ENCODE measurements around the gene CBY1. TPM values are rescaled to one million over a fixed set of nuclear protein-coding genes. Genes with fewer than 3 reads are reported as not detected.

Gene CBY1
- total and polyA plus RNA-seq, 4 donors, result 6.3 to 14.9 (median 8.9) TPM

- H3K27me3 ChIP-seq (ENCODE audit: control insufficient read depth in 4 of 4, insufficient read depth in 4 of 4, low read length in 3 of 4), result no peaks in the 10 kb centered on the region
- H3K4me1 ChIP-seq (ENCODE audit: control insufficient read depth in 4 of 4, insufficient read depth in 4 of 4, low read length in 3 of 4), result peaks cover 8 to 37% (median 29%) of the 10 kb centered on the region in 4 donors
- 75% methylated on average over 5 of the region's 5 CpGs for WGBS
- H3K9me3 ChIP-seq (ENCODE audit: control insufficient read depth in 4 of 4, low read length in 3 of 4), result no peaks in the 10 kb centered on the region
- H3K4me3 ChIP-seq (ENCODE audit: low read depth in 1 of 3, low read length in 3 of 3), result peak overlapping the region; percentile 65 to 83 (median 66)
- H3K36me3 ChIP-seq (ENCODE audit: control insufficient read depth in 4 of 4, insufficient read depth in 3 of 4, low read depth in 1 of 4, low read length in 3 of 4), result no peaks in the 10 kb centered on the region
- peak overlapping the region; percentile 90 to 98 for H3K27ac ChIP-seq (ENCODE audit: low read depth in 1 of 2, low read length in 2 of 2)
- H3K9ac ChIP-seq (ENCODE audit: low read depth in 1 of 2, low read length in 2 of 2), result peak overlapping the region; percentile 89 to 97
- TF ChIP-seq NR2F2 (IDR thresholded peaks at IDR 0.05), result no peak
- no peak for TF ChIP-seq REST (IDR thresholded peaks at IDR 0.05)
- TF ChIP-seq JUND (IDR thresholded peaks at IDR 0.05), result no peak
- no peak for TF ChIP-seq FOXA2 (IDR thresholded peaks at IDR 0.05)
- no peak for TF ChIP-seq EGR1 (IDR thresholded peaks at IDR 0.05; ENCODE audit: low read depth in 2 of 2)
- TF ChIP-seq SP1 (IDR thresholded peaks at IDR 0.05), result no peak
- TF ChIP-seq MAX (IDR thresholded peaks at IDR 0.05), result no peak
- TF ChIP-seq ATF3 (IDR thresholded peaks at IDR 0.05), result no peak
- no peak for TF ChIP-seq YY1 (IDR thresholded peaks at IDR 0.05)
- TF ChIP-seq RAD21 (IDR thresholded peaks at IDR 0.05), result no peak
- no peak for TF ChIP-seq GABPA (IDR thresholded peaks at IDR 0.05 in 1 of 2, conservative IDR thresholded peaks at IDR 0.05 in 1 of 2)
- no peak for TF ChIP-seq FOXA1 (IDR thresholded peaks at IDR 0.05)
- no peak for TF ChIP-seq TAF1 (conservative IDR thresholded peaks at IDR 0.05)
- TF ChIP-seq CTCF (IDR thresholded peaks at IDR 0.05; ENCODE audit: low read depth, low read length, missing input control), result no peak
- DNase-seq (ENCODE audit: low spot score), result no peak
Measured at GRCh38 chr22:38699143-38699542, 42.7 kb downstream of the CBY1 start.

- no peak for TF ChIP-seq YY1 (IDR thresholded peaks at IDR 0.05)
- no peak for TF ChIP-seq HNF4G (IDR thresholded peaks at IDR 0.05)
- TF ChIP-seq GABPA (IDR thresholded peaks at IDR 0.05 in 1 of 2, conservative IDR thresholded peaks at IDR 0.05 in 1 of 2), result no peak
- TF ChIP-seq HNF4A (conservative IDR thresholded peaks at IDR 0.05), result no peak
- TF ChIP-seq CTCF (IDR thresholded peaks at IDR 0.05; ENCODE audit: low read depth, low read length, missing input control), result no peak
- no peak for TF ChIP-seq ZBTB33 (IDR thresholded peaks at IDR 0.05)
- TF ChIP-seq EGR1 (IDR thresholded peaks at IDR 0.05; ENCODE audit: low read depth in 2 of 2), result no peak
- no peaks in the 10 kb centered on the region for H3K27me3 ChIP-seq (ENCODE audit: control insufficient read depth in 4 of 4, insufficient read depth in 4 of 4, low read length in 3 of 4)
- peak overlapping the region; percentile 89 to 97 for H3K9ac ChIP-seq (ENCODE audit: low read depth in 1 of 2, low read length in 2 of 2)
- no peak for DNase-seq (ENCODE audit: low spot score)
- 49% methylated on average over 6 of the region's 6 CpGs for WGBS
- H3K4me1 ChIP-seq (ENCODE audit: control insufficient read depth in 4 of 4, insufficient read depth in 4 of 4, low read length in 3 of 4), result peaks cover 8 to 41% (median 32%) of the 10 kb centered on the region in 4 donors
- no peaks in the 10 kb centered on the region for H3K9me3 ChIP-seq (ENCODE audit: control insufficient read depth in 4 of 4, low read length in 3 of 4)
- H3K4me3 ChIP-seq (ENCODE audit: low read depth in 1 of 3, low read length in 3 of 3), result peak overlapping the region; percentile 65 to 83 (median 66)
- no peaks in the 10 kb centered on the region for H3K36me3 ChIP-seq (ENCODE audit: control insufficient read depth in 4 of 4, insufficient read depth in 3 of 4, low read depth in 1 of 4, low read length in 3 of 4)
- peak overlapping the region; percentile 90 to 98 for H3K27ac ChIP-seq (ENCODE audit: low read depth in 1 of 2, low read length in 2 of 2)
Measured at GRCh38 chr22:38699784-38700183, 43.3 kb downstream of the CBY1 start.
